ENCODE data around the gene DUSP7. TPM values are rescaled to one million over a fixed set of nuclear protein-coding genes. Genes with fewer than 3 reads are reported as not detected.
A peak's percentile ranks its signal among the peaks of the same experiment; 100 is the strongest.

The DUSP7 gene
- total and polyA plus RNA-seq, 2 donors = 6.3 to 7.7 TPM

- WGBS = 94% methylated on average over 8 of the region's 8 CpGs
- Histone ChIP-seq H3K9me3 (ENCODE audit: control insufficient read depth in 2 of 2, insufficient read depth in 1 of 2, low read length in 1 of 2) (peaks cover 0 to 2% of the 10 kb centered on the region in 2 donors), H3K4me3 (ENCODE audit: low read length in 2 of 2) (no peak overlapping the region), H3K36me3 (ENCODE audit: control insufficient read depth in 2 of 2, insufficient read depth in 2 of 2, low read length in 1 of 2) (peaks cover 0 to 3% of the 10 kb centered on the region in 2 donors), H3K27ac (ENCODE audit: low read depth in 1 of 2, low read length in 1 of 2) (no peak overlapping the region), H3K4me1 (ENCODE audit: control insufficient read depth in 2 of 2, insufficient read depth in 2 of 2, low read length in 2 of 2) (peaks cover 0 to 4% of the 10 kb centered on the region in 2 donors), H3K27me3 (ENCODE audit: control insufficient read depth in 2 of 2, insufficient read depth in 1 of 2, low read length in 1 of 2) (no peaks in the 10 kb centered on the region)
- no peak for DNase-seq (ENCODE audit: low read depth in 6 of 9, low spot score in 9 of 9)
These were observed 8.2 kb upstream of the DUSP7 start for GRCh38 chr3:52064561-52064960.

GRCh38 chr3:52063026-52063723 lies 6.8 kb upstream of the DUSP7 start:
- H3K27me3 ChIP-seq (ENCODE audit: control insufficient read depth in 2 of 2, insufficient read depth in 1 of 2, low read length in 1 of 2) = no peaks in the 10 kb centered on the region
- 94% methylated on average over 14 of the region's 14 CpGs for WGBS
- H3K27ac ChIP-seq (ENCODE audit: low read depth in 1 of 2, low read length in 1 of 2) = no peak overlapping the region
- no peak overlapping the region for H3K4me3 ChIP-seq (ENCODE audit: low read length in 2 of 2)
- H3K36me3 ChIP-seq (ENCODE audit: control insufficient read depth in 2 of 2, insufficient read depth in 2 of 2, low read length in 1 of 2) = no peaks in the 10 kb centered on the region
- H3K9me3 ChIP-seq (ENCODE audit: control insufficient read depth in 2 of 2, insufficient read depth in 1 of 2, low read length in 1 of 2) = peaks cover 0 to 2% of the 10 kb centered on the region in 2 donors
- peaks cover 0 to 4% of the 10 kb centered on the region in 2 donors for H3K4me1 ChIP-seq (ENCODE audit: control insufficient read depth in 2 of 2, insufficient read depth in 2 of 2, low read length in 2 of 2)
- no peak for DNase-seq (ENCODE audit: low read depth in 6 of 9, low spot score in 9 of 9)

GRCh38 chr3:52062505-52062904 lies 6.1 kb upstream of the DUSP7 start:
- no peak overlapping the region for H3K4me3 ChIP-seq (ENCODE audit: low read length in 2 of 2)
- peaks cover 0 to 11% of the 10 kb centered on the region in 2 donors for H3K4me1 ChIP-seq (ENCODE audit: control insufficient read depth in 2 of 2, insufficient read depth in 2 of 2, low read length in 2 of 2)
- H3K9me3 ChIP-seq (ENCODE audit: control insufficient read depth in 2 of 2, insufficient read depth in 1 of 2, low read length in 1 of 2) = peaks cover 0 to 2% of the 10 kb centered on the region in 2 donors
- WGBS = 89% methylated on average over 5 of the region's 5 CpGs
- H3K36me3 ChIP-seq (ENCODE audit: control insufficient read depth in 2 of 2, insufficient read depth in 2 of 2, low read length in 1 of 2) = no peaks in the 10 kb centered on the region
- H3K27ac ChIP-seq (ENCODE audit: low read depth in 1 of 2, low read length in 1 of 2) = no peak overlapping the region
- DNase-seq (ENCODE audit: low read depth in 6 of 9, low spot score in 9 of 9) = no peak
- H3K27me3 ChIP-seq (ENCODE audit: control insufficient read depth in 2 of 2, insufficient read depth in 1 of 2, low read length in 1 of 2) = no peaks in the 10 kb centered on the region

- DNase-seq (ENCODE audit: low read depth in 6 of 9, low spot score in 9 of 9) = no peak
These were observed 4.9 kb upstream of the DUSP7 start for GRCh38 chr3:52061121-52061910.

GRCh38 chr3:52059781-52060180 lies 3.4 kb upstream of the DUSP7 start:
- H3K9me3 ChIP-seq (ENCODE audit: control insufficient read depth in 2 of 2, insufficient read depth in 1 of 2, low read length in 1 of 2) = peaks cover 0 to 2% of the 10 kb centered on the region in 2 donors
- H3K27ac ChIP-seq (ENCODE audit: low read depth in 1 of 2, low read length in 1 of 2) = no peak overlapping the region
- H3K4me3 ChIP-seq (ENCODE audit: low read length in 2 of 2) = no peak overlapping the region
- no peaks in the 10 kb centered on the region for H3K27me3 ChIP-seq (ENCODE audit: control insufficient read depth in 2 of 2, insufficient read depth in 1 of 2, low read length in 1 of 2)
- 94% methylated on average over 7 of the region's 7 CpGs for WGBS
- no peak for DNase-seq (ENCODE audit: low read depth in 6 of 9, low spot score in 9 of 9)
- no peaks in the 10 kb centered on the region for H3K36me3 ChIP-seq (ENCODE audit: control insufficient read depth in 2 of 2, insufficient read depth in 2 of 2, low read length in 1 of 2)
- H3K4me1 ChIP-seq (ENCODE audit: control insufficient read depth in 2 of 2, insufficient read depth in 2 of 2, low read length in 2 of 2) = peaks cover under 1 to 24% of the 10 kb centered on the region in 2 donors

More at GRCh38 chr3:52061121-52061910, 4.9 kb upstream of the DUSP7 start:
- Histone ChIP-seq H3K4me3 (ENCODE audit: low read length in 2 of 2) (no peak overlapping the region), H3K9me3 (ENCODE audit: control insufficient read depth in 2 of 2, insufficient read depth in 1 of 2, low read length in 1 of 2) (peaks cover 0 to 2% of the 10 kb centered on the region in 2 donors), H3K4me1 (ENCODE audit: control insufficient read depth in 2 of 2, insufficient read depth in 2 of 2, low read length in 2 of 2) (peaks cover 0 to 17% of the 10 kb centered on the region in 2 donors), H3K27me3 (ENCODE audit: control insufficient read depth in 2 of 2, insufficient read depth in 1 of 2, low read length in 1 of 2) (no peaks in the 10 kb centered on the region), H3K36me3 (ENCODE audit: control insufficient read depth in 2 of 2, insufficient read depth in 2 of 2, low read length in 1 of 2) (no peaks in the 10 kb centered on the region), H3K27ac (ENCODE audit: low read depth in 1 of 2, low read length in 1 of 2) (no peak overlapping the region)
- WGBS = 97% methylated on average over 4 of the region's 4 CpGs

GRCh38 chr3:52057812-52058495 lies 1.6 kb upstream of the DUSP7 start:
- peaks cover 0 to 2% of the 10 kb centered on the region in 2 donors for H3K9me3 ChIP-seq (ENCODE audit: control insufficient read depth in 2 of 2, insufficient read depth in 1 of 2, low read length in 1 of 2)
- peaks cover 14 to 42% of the 10 kb centered on the region in 2 donors for H3K4me1 ChIP-seq (ENCODE audit: control insufficient read depth in 2 of 2, insufficient read depth in 2 of 2, low read length in 2 of 2)
- 81% methylated on average over 14 of the region's 14 CpGs for WGBS
- no peaks in the 10 kb centered on the region for H3K27me3 ChIP-seq (ENCODE audit: control insufficient read depth in 2 of 2, insufficient read depth in 1 of 2, low read length in 1 of 2)
- peaks cover 6 to 11% of the 10 kb centered on the region in 2 donors for H3K36me3 ChIP-seq (ENCODE audit: control insufficient read depth in 2 of 2, insufficient read depth in 2 of 2, low read length in 1 of 2)
- no peak for DNase-seq (ENCODE audit: low read depth in 6 of 9, low spot score in 9 of 9)
- peak overlapping the region; percentile 21 to 37 for H3K4me3 ChIP-seq (ENCODE audit: low read length in 2 of 2)
- H3K27ac ChIP-seq (ENCODE audit: low read depth in 1 of 2, low read length in 1 of 2) = peak overlapping the region in 1 of 2 donors; percentile 75

GRCh38 chr3:52056968-52057811 lies 819 bp upstream of the DUSP7 start:
- Histone ChIP-seq H3K4me1 (ENCODE audit: control insufficient read depth in 2 of 2, insufficient read depth in 2 of 2, low read length in 2 of 2) (peaks cover 21 to 49% of the 10 kb centered on the region in 2 donors), H3K27me3 (ENCODE audit: control insufficient read depth in 2 of 2, insufficient read depth in 1 of 2, low read length in 1 of 2) (no peaks in the 10 kb centered on the region)

GRCh38 chr3:52055537-52056351 lies 627 bp downstream of the DUSP7 start:
- peaks cover 16 to 24% of the 10 kb centered on the region in 2 donors for H3K36me3 ChIP-seq (ENCODE audit: control insufficient read depth in 2 of 2, insufficient read depth in 2 of 2, low read length in 1 of 2)
- WGBS = under 1% methylated on average over 94 of the region's 94 CpGs
- peak in 5 of 9 donors; percentile 22 to 64 (median 44) for DNase-seq (ENCODE audit: low read depth in 6 of 9, low spot score in 9 of 9)
- no peaks in the 10 kb centered on the region for H3K27me3 ChIP-seq (ENCODE audit: control insufficient read depth in 2 of 2, insufficient read depth in 1 of 2, low read length in 1 of 2)
- peak overlapping the region; percentile 53 to 56 for H3K27ac ChIP-seq (ENCODE audit: low read depth in 1 of 2, low read length in 1 of 2)
- peak overlapping the region; percentile 56 to 72 for H3K4me3 ChIP-seq (ENCODE audit: low read length in 2 of 2)
- H3K9me3 ChIP-seq (ENCODE audit: control insufficient read depth in 2 of 2, insufficient read depth in 1 of 2, low read length in 1 of 2) = peaks cover 0 to 7% of the 10 kb centered on the region in 2 donors
- peaks cover 27 to 55% of the 10 kb centered on the region in 2 donors for H3K4me1 ChIP-seq (ENCODE audit: control insufficient read depth in 2 of 2, insufficient read depth in 2 of 2, low read length in 2 of 2)

More at GRCh38 chr3:52056968-52057811, 819 bp upstream of the DUSP7 start:
- Histone ChIP-seq H3K9me3 (ENCODE audit: control insufficient read depth in 2 of 2, insufficient read depth in 1 of 2, low read length in 1 of 2) (peaks cover 0 to 6% of the 10 kb centered on the region in 2 donors), H3K4me3 (ENCODE audit: low read length in 2 of 2) (peak overlapping the region; percentile 72 to 75), H3K36me3 (ENCODE audit: control insufficient read depth in 2 of 2, insufficient read depth in 2 of 2, low read length in 1 of 2) (peaks cover 11% of the 10 kb centered on the region in 2 donors), H3K27ac (ENCODE audit: low read depth in 1 of 2, low read length in 1 of 2) (peak overlapping the region; percentile 88 to 92)
- WGBS = 1% methylated on average over 55 of the region's 55 CpGs
- DNase-seq (ENCODE audit: low read depth in 6 of 9, low spot score in 9 of 9) = peak; percentile 97 to 100 (median 99)

Measured in thymus (tissue), 11 donors.